Esophagus squamous epithelium (tissue), 5 donors: ENCODE results near the gene AZGP1. TPM values are rescaled to one million over a fixed set of nuclear protein-coding genes. Genes with fewer than 3 reads are reported as not detected.
A peak's percentile ranks its signal among the peaks of the same experiment; 100 is the strongest.

Source experiments
- DNase-seq: peaks from one replicate; lab custom pipeline; 2025; lab: John Stamatoyannopoulos, UW
- H3K27ac ChIP-seq, 4 donors: fragments of 200-600 bp; sonication (generic); one replicate each; pipeline ENCODE4 v1.5.1; 2016 to 2019; ENCODE audit warnings: mild to moderate bottlenecking in 1 of 4
- H3K27me3 ChIP-seq, 4 donors: fragments of 200-600 bp; sonication (generic); 1 replicate in 3 of 4; 2 replicates in 1 of 4; pipeline versions ENCODE4 v1.5.1 to v1.6.0; 2017 to 2021; ENCODE audit warnings: antibody characterized with exemption in 1 of 4
- H3K36me3 ChIP-seq, 3 donors: fragments of 200-600 bp; sonication (generic); one replicate each; pipeline ENCODE4 v1.5.1; 2016 to 2019
- H3K4me1 ChIP-seq, 3 donors: fragments of 200-600 bp; sonication (generic); one replicate each; pipeline ENCODE4 v1.5.1; 2017 to 2019
- H3K4me3 ChIP-seq, 4 donors: fragments of 200-600 bp; sonication (generic); 1 replicate in 3 of 4; 2 replicates in 1 of 4; pipeline ENCODE4 v1.5.1; 2016 to 2019; ENCODE audit warnings: mild to moderate bottlenecking in 2 of 4, moderate library complexity in 1 of 4
- H3K9me3 ChIP-seq, 3 donors: fragments of 200-600 bp; sonication (generic); one replicate each; pipeline ENCODE4 v1.5.1; 2016 to 2019
- POLR2A ChIP-seq, 4 donors: fragments of 450-650 bp; IDR thresholded peaks; one replicate each; pipeline ENCODE4 v1.6.1; 2017; ENCODE audit warnings: antibody characterized with exemption in 4 of 4, mild to moderate bottlenecking in 4 of 4, moderate library complexity in 3 of 4
- WGBS, 2 donors: methylation state at CpG; one replicate each; pipeline ENCODE4 v1.1.5; 2018; 5-methylcytosine and 5-hydroxymethylcytosine counted together
- intact Hi-C: fragments of 100-400 bp; cut with DNase I; formaldehyde crosslinking; loops from one replicate; pipeline ENCODE4 v1.15.0; 2022
- total RNA-seq, 4 donors: library from RNA; depleted of rRNA; stranded (reverse); fragments of >200 nt; gene quantifications; one replicate each; pipeline ENCODE4 v1.1.0, GENCODE V29; 2016
- TF ChIP-seq, protein P1 (sequence below), 6 experiments: fragments of 450-650 bp in 4 of 6; fragments of 200-600 bp in 2 of 6; sonication (generic) in 2 of 6; IDR thresholded peaks; one replicate each; pipeline ENCODE4 v1.5.1; 2016 to 2019; ENCODE audit warnings: antibody characterized with exemption in 6 of 6, mild to moderate bottlenecking in 4 of 6, moderate library complexity in 4 of 6
- donor health status: DM: yes; HTN: yes; CAD: no.

The AZGP1 gene
- total RNA-seq, 4 donors from 2014 or later: 0.19 to 99.9 (median 1.3) TPM

DNA sequence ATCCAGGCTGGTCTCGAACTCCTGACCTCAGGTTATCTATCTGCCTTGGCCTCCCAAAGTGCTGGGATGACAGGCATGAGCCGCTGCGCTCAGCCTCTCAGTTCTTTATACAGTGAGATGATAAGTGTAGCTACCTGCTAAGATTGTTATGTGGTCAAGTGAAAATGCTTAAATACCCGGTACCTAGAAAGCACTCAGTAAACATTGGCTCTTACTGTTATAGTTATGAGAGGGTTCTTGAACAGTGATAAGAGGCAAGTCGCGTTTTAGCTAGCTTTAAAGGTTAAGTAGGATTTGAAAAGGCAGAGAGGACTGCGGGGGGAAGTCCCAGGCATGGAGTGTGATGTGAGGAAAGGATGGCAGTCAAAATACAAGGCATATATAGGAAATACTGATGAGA, 44.1 kb upstream of the AZGP1 start:
- H3K9me3 ChIP-seq: no peaks in the 10 kb centered on the region
- peaks cover 13 to 51% (median 19%) of the 10 kb centered on the region in 3 donors for H3K36me3 ChIP-seq
- H3K27me3 ChIP-seq: no peaks in the 10 kb centered on the region
- peaks cover 27 to 91% (median 45%) of the 10 kb centered on the region in 3 donors for H3K4me1 ChIP-seq
- intact Hi-C loops: no loop called here
- H3K4me3 ChIP-seq: no peak overlapping the region
- 74 to 84% methylated on average over 7 of the region's 7 CpGs for WGBS, 2 donors
- H3K27ac ChIP-seq: peak overlapping the region in 1 of 4 donors; percentile 13
- DNase-seq: no peak
- TF ChIP-seq, protein P1, sequence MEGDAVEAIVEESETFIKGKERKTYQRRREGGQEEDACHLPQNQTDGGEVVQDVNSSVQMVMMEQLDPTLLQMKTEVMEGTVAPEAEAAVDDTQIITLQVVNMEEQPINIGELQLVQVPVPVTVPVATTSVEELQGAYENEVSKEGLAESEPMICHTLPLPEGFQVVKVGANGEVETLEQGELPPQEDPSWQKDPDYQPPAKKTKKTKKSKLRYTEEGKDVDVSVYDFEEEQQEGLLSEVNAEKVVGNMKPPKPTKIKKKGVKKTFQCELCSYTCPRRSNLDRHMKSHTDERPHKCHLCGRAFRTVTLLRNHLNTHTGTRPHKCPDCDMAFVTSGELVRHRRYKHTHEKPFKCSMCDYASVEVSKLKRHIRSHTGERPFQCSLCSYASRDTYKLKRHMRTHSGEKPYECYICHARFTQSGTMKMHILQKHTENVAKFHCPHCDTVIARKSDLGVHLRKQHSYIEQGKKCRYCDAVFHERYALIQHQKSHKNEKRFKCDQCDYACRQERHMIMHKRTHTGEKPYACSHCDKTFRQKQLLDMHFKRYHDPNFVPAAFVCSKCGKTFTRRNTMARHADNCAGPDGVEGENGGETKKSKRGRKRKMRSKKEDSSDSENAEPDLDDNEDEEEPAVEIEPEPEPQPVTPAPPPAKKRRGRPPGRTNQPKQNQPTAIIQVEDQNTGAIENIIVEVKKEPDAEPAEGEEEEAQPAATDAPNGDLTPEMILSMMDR (IDR thresholded peaks at IDR 0.05): no peak
- no peak for TF ChIP-seq POLR2A (IDR thresholded peaks at IDR 0.05)

DNA sequence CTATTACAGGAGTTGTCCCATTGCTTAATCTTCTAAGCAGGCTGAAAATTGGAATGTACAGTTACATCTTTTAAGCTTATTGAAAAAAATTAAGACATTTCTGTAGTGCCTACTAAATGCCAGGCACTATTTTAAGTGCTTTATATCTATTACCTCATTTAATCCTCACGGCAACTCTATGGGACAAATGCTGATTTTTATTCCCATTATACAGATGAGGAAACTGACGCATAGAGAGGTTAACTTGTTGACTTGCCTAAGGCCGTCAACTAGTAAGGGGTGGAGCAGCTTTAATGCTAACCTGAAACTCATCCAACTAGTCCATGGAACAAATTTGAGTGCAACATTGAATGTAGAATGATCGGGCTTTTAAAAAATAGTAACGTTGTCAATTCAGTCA, 42.0 kb upstream of the AZGP1 start:
- Histone ChIP-seq H3K9me3 (no peaks in the 10 kb centered on the region), H3K27ac (peak overlapping the region; percentile 43 to 100 (median 96)), H3K27me3 (no peaks in the 10 kb centered on the region), H3K4me1 (peaks cover 27 to 91% (median 44%) of the 10 kb centered on the region in 3 donors), H3K4me3 (peak overlapping the region in 1 of 4 donors; percentile 92), H3K36me3 (peaks cover 0 to 30% (median 0%) of the 10 kb centered on the region in 3 donors)
- 45 to 58% methylated on average over 5 of the region's 5 CpGs for WGBS, 2 donors
- intact Hi-C loops: no loop called here
- DNase-seq: no peak
- TF ChIP-seq, protein P1 (IDR thresholded peaks at IDR 0.05): no peak
- TF ChIP-seq POLR2A (IDR thresholded peaks at IDR 0.05): no peak

DNA sequence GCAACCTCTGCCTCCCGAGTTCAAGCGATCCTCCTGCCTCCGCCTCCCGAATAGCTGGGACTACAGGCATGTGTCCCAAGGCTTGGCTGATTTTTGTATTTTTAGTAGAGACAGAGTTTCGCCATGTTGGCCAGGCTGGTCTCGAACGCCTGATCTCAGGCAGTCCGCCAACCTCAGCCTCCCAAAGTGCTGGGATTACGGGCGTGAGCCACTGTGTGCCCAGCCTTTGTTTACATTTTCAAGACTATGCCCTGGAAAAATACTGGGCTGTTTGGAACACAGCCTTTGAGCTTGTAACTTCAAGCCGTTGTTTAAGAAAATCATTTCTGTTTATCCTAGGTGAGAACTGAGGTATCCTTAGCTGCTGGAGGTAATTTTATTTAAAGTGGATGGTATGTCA, 41.5 kb upstream of the AZGP1 start:
- Histone ChIP-seq H3K9me3 (no peaks in the 10 kb centered on the region), H3K27ac (peak overlapping the region; percentile 43 to 100 (median 96)), H3K4me3 (peak overlapping the region; percentile 79 to 92 (median 88)), H3K27me3 (no peaks in the 10 kb centered on the region), H3K36me3 (peaks cover 0 to 25% (median 0%) of the 10 kb centered on the region in 3 donors), H3K4me1 (peaks cover 24 to 92% (median 45%) of the 10 kb centered on the region in 3 donors)
- TF ChIP-seq POLR2A (IDR thresholded peaks at IDR 0.05): no peak
- TF ChIP-seq, protein P1 (IDR thresholded peaks at IDR 0.05): no peak
- intact Hi-C loops: no loop called here
- no peak for DNase-seq
- 65 to 86% methylated on average over 4 to 5 of the region's 11 CpGs for WGBS, 2 donors

DNA sequence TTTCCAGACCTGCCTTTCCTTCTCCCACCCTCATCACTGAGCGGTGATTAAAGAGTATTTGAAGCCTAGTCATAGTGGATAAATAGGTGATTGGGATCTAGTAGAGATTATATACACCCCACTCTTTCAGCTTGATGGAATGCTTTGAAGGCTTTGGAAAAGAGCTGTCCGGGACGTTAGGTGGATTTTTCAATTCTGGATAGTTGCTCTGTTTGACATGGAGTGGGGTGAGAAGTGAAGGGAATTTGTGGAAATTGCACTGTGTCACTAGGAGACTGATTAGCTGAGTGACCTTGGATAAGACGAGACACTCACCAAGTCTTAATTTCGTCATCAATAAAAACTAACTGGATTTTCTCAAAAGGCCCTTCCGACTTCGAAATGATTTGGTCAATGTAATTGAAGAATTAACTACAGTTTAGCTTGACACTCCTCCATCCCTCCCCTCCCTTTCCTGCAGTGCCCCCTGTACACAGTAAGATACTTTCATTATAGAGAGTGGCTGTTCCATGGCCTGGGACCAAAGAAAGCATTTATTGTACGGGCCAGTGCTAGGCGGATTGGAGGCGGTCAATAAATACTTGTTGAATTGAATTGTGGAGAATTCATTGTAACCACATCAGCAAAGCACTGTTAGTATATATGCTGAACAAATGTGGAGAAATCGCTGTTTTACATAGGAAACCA, 40.5 kb upstream of the AZGP1 start:
- peaks cover 0 to 18% (median 0%) of the 10 kb centered on the region in 3 donors for H3K36me3 ChIP-seq
- H3K9me3 ChIP-seq: no peaks in the 10 kb centered on the region
- TF ChIP-seq, protein P1 (IDR thresholded peaks at IDR 0.05): no peak
- TF ChIP-seq POLR2A (IDR thresholded peaks at IDR 0.05): no peak
- H3K27ac ChIP-seq: peak overlapping the region; percentile 94 to 100 (median 98)
- no peaks in the 10 kb centered on the region for H3K27me3 ChIP-seq
- no peak for DNase-seq
- peak overlapping the region; percentile 79 to 92 (median 88) for H3K4me3 ChIP-seq
- intact Hi-C loops: no loop called here
- 18 to 25% methylated on average over 11 of the region's 11 CpGs for WGBS, 2 donors
- H3K4me1 ChIP-seq: peaks cover 21 to 92% (median 42%) of the 10 kb centered on the region in 3 donors
